HG03064 (cell line): ENCODE results near the gene OPCML.

Experiments
- ATAC-seq: cut with Tn5 transposase; IDR thresholded peaks from one replicate; pipeline ENCODE4 v1.9.1; 2021; ENCODE audit warnings: low read depth; ENCODE audit not compliant: unreplicated experiment

OPCML gene

GRCh38 chr11:132551016-132551415 is 981.3 kb downstream of the OPCML start:
- ATAC-seq, result no peak

- ATAC-seq, result no peak
Measured at GRCh38 chr11:132549561-132549960, 982.7 kb downstream of the OPCML start.

GRCh38 chr11:132549001-132549400 is 983.3 kb downstream of the OPCML start:
- ATAC-seq, result no peak

- ATAC-seq, result no peak
Measured at GRCh38 chr11:132544007-132544406, 988.3 kb downstream of the OPCML start.

- no peak for ATAC-seq
Measured at GRCh38 chr11:132541794-132542193, 990.5 kb downstream of the OPCML start.

GRCh38 chr11:132540581-132540980 is 991.7 kb downstream of the OPCML start:
- ATAC-seq, result no peak

- ATAC-seq, result no peak
Measured at GRCh38 chr11:132539590-132540368, 992.5 kb downstream of the OPCML start.

GRCh38 chr11:132538642-132539041 is 993.7 kb downstream of the OPCML start:
- ATAC-seq, result no peak

- ATAC-seq, result no peak
Measured at GRCh38 chr11:132535830-132536229, 996.5 kb downstream of the OPCML start.

GRCh38 chr11:132531921-132532320 is 1000.4 kb downstream of the OPCML start:
- ATAC-seq, result no peak

GRCh38 chr11:132528181-132528580 is 1004.1 kb downstream of the OPCML start:
- ATAC-seq, result no peak

GRCh38 chr11:132523929-132524328 is 1008.4 kb downstream of the OPCML start:
- no peak for ATAC-seq

- no peak for ATAC-seq
Measured at GRCh38 chr11:132520199-132520598, 1012.1 kb downstream of the OPCML start.

- no peak for ATAC-seq
Measured at GRCh38 chr11:132519241-132519815, 1013.0 kb downstream of the OPCML start.

- no peak for ATAC-seq
Measured at GRCh38 chr11:132504501-132505041, 1027.7 kb downstream of the OPCML start.

GRCh38 chr11:132501356-132501755 is 1030.9 kb downstream of the OPCML start:
- ATAC-seq, result no peak

- no peak for ATAC-seq
Measured at GRCh38 chr11:132499661-132500060, 1032.6 kb downstream of the OPCML start.

GRCh38 chr11:132496341-132496740 is 1036.0 kb downstream of the OPCML start:
- ATAC-seq, result no peak

- no peak for ATAC-seq
Measured at GRCh38 chr11:132493801-132494200, 1038.5 kb downstream of the OPCML start.

GRCh38 chr11:132490978-132491377 is 1041.3 kb downstream of the OPCML start:
- no peak for ATAC-seq

GRCh38 chr11:132486060-132486459 is 1046.2 kb downstream of the OPCML start:
- ATAC-seq, result no peak

GRCh38 chr11:132475026-132475425 is 1057.3 kb downstream of the OPCML start:
- no peak for ATAC-seq
